GM12878 (cell line): Measurements from ENCODE around the gene IGF2BP1.

Experiments used
- POLR2A ChIP-seq: IDR thresholded peaks from 2 replicates; pipeline ENCODE4 v1.6.1; 2011; ENCODE audit warnings: low read depth, mild to moderate bottlenecking, low read length
- TF ChIP-seq, protein P1 (sequence below): IDR thresholded peaks from 2 replicates; pipeline ENCODE4 v1.6.1; 2012; ENCODE audit warnings: low read depth, low read length, improper control_type of control experiment
- TF ChIP-seq, protein P2 (sequence below): IDR thresholded peaks from 2 replicates; pipeline ENCODE4 v1.6.1; 2012; ENCODE audit warnings: mild to moderate bottlenecking, low read depth, low read length

DNA sequence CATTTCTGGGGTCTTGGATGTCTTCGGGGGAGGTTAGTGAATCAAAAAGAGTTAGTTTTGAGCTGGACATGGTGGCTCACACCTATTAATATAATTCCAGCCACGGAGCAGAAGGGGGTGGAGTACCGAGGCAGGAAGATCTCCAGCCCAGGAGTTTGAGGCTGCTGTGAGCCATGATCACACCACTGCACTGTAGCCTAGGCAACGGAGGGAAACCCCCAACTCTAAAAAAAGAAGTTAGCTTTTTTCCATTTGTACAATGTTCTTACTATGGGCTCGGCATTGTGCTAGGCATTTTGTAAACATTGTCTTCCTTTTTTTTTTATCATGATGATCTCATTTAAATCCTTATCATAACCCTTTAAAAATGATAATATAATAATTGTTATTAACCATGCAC is 44.3 kb upstream of the IGF2BP1 start:
- TF ChIP-seq, protein P1, sequence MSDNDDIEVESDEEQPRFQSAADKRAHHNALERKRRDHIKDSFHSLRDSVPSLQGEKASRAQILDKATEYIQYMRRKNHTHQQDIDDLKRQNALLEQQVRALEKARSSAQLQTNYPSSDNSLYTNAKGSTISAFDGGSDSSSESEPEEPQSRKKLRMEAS, result no peak
- TF ChIP-seq, protein P2, sequence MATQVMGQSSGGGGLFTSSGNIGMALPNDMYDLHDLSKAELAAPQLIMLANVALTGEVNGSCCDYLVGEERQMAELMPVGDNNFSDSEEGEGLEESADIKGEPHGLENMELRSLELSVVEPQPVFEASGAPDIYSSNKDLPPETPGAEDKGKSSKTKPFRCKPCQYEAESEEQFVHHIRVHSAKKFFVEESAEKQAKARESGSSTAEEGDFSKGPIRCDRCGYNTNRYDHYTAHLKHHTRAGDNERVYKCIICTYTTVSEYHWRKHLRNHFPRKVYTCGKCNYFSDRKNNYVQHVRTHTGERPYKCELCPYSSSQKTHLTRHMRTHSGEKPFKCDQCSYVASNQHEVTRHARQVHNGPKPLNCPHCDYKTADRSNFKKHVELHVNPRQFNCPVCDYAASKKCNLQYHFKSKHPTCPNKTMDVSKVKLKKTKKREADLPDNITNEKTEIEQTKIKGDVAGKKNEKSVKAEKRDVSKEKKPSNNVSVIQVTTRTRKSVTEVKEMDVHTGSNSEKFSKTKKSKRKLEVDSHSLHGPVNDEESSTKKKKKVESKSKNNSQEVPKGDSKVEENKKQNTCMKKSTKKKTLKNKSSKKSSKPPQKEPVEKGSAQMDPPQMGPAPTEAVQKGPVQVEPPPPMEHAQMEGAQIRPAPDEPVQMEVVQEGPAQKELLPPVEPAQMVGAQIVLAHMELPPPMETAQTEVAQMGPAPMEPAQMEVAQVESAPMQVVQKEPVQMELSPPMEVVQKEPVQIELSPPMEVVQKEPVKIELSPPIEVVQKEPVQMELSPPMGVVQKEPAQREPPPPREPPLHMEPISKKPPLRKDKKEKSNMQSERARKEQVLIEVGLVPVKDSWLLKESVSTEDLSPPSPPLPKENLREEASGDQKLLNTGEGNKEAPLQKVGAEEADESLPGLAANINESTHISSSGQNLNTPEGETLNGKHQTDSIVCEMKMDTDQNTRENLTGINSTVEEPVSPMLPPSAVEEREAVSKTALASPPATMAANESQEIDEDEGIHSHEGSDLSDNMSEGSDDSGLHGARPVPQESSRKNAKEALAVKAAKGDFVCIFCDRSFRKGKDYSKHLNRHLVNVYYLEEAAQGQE, result no peak
- no peak for TF ChIP-seq POLR2A
